WTC11 (cell line): ENCODE measurements around the gene CTSA. TPM values are rescaled to one million over a fixed set of nuclear protein-coding genes. Genes with fewer than 3 reads are reported as not detected.

Experiments used
- ATAC-seq: fragments of 200-7000 bp; cut with Tn5 transposase; 2 replicates; pipeline ENCODE4 v1.10.0; 2021; ENCODE audit warnings: mild to moderate bottlenecking, moderate library complexity
- CTCF ChIA-PET: fragments of 300-600 bp; sonication (Branson Sonifier 250); formaldehyde crosslinking; loops from one replicate; lab custom pipeline; 2021; ENCODE audit warnings: antibody characterized with exemption; lab: Charles Lee
- POLR2A ChIA-PET: fragments of 350-600 bp; sonication (Branson Sonifier 250); formaldehyde crosslinking; loops from one replicate; lab custom pipeline; 2021; ENCODE audit warnings: antibody characterized with exemption; lab: Charles Lee
- DNase-seq: peaks from one replicate; pipeline ENCODE4 v3.0.0; 2021; ENCODE audit warnings: low spot score
- H3K27ac Mint-ChIP-seq: 2 replicates; pipeline ENCODE4 v1.8.0; 2021; ENCODE audit warnings: mixed read lengths
- H3K27me3 Mint-ChIP-seq: 2 replicates; pipeline ENCODE4 v1.8.0; 2021; ENCODE audit warnings: low read depth, mild to moderate bottlenecking, moderate library complexity, mixed read lengths
- H3K36me3 Mint-ChIP-seq: 2 replicates; pipeline ENCODE4 v1.8.0; 2021; ENCODE audit warnings: mixed read lengths
- H3K4me1 Mint-ChIP-seq: 2 replicates; pipeline ENCODE4 v1.8.0; 2022; ENCODE audit warnings: mixed read lengths
- H3K4me3 Mint-ChIP-seq: 2 replicates; pipeline ENCODE4 v1.8.0; 2021; ENCODE audit warnings: mild to moderate bottlenecking, moderate library complexity, mixed read lengths
- H3K9me3 Mint-ChIP-seq: 2 replicates; pipeline ENCODE4 v1.8.0; 2021; ENCODE audit warnings: mixed read lengths
- CBFB ChIP-seq: sonication (generic); formaldehyde crosslinking; IDR thresholded peaks from 2 replicates; pipeline ENCODE4 v1.8.1; 2022; ENCODE audit warnings: mild to moderate bottlenecking, low read depth, missing genetic modification reagents
- CREB1 ChIP-seq: sonication (generic); formaldehyde crosslinking; IDR thresholded peaks from 2 replicates; pipeline ENCODE4 v1.8.0; 2023; ENCODE audit warnings: mild to moderate bottlenecking, missing genetic modification reagents
- FOXJ3 ChIP-seq: sonication (generic); formaldehyde crosslinking; IDR thresholded peaks from 2 replicates; pipeline ENCODE4 v1.9.0; 2021; ENCODE audit warnings: missing genetic modification reagents, mild to moderate bottlenecking, borderline replicate concordance
- FOXP1 ChIP-seq: sonication (generic); formaldehyde crosslinking; IDR thresholded peaks from 2 replicates; pipeline ENCODE4 v1.8.0; 2022; ENCODE audit warnings: missing genetic modification reagents, mild to moderate bottlenecking, moderate library complexity, borderline replicate concordance
- GABPB1 ChIP-seq: sonication (generic); formaldehyde crosslinking; IDR thresholded peaks from 2 replicates; pipeline ENCODE4 v1.8.1; 2023; ENCODE audit warnings: mild to moderate bottlenecking, missing genetic modification reagents
- NFATC4 ChIP-seq: fragments of 250-450 bp; sonication (Bioruptor Pico); IDR thresholded peaks from 2 replicates; pipeline ENCODE4 v1.9.0; 2021; ENCODE audit warnings: mild to moderate bottlenecking
- NR3C1 ChIP-seq: sonication (generic); formaldehyde crosslinking; conservative IDR thresholded peaks from 2 replicates; pipeline ENCODE4 v1.8.1; 2023; ENCODE audit warnings: low read depth, mild to moderate bottlenecking, missing genetic modification reagents
- PRRX2 ChIP-seq: fragments of 250-450 bp; sonication (Bioruptor Pico); IDR thresholded peaks from 2 replicates; pipeline ENCODE4 v1.8.0; 2021; ENCODE audit warnings: mild to moderate bottlenecking
- SMAD3 ChIP-seq: sonication (generic); formaldehyde crosslinking; IDR thresholded peaks from 2 replicates; pipeline ENCODE4 v1.8.0; 2022; ENCODE audit warnings: missing genetic modification reagents, mild to moderate bottlenecking, borderline replicate concordance
- ZBTB21 ChIP-seq: sonication (generic); formaldehyde crosslinking; IDR thresholded peaks from 2 replicates; pipeline ENCODE4 v1.8.1; 2023; ENCODE audit warnings: mild to moderate bottlenecking, missing genetic modification reagents, borderline replicate concordance
- ZNF396 ChIP-seq: fragments of 250-450 bp; sonication (Bioruptor Pico); IDR thresholded peaks from 2 replicates; pipeline ENCODE4 v1.8.0; 2021; ENCODE audit warnings: mild to moderate bottlenecking, moderate library complexity, borderline replicate concordance
- ZNF416 ChIP-seq: fragments of 250-450 bp; sonication (Bioruptor Pico); IDR thresholded peaks from 2 replicates; pipeline ENCODE4 v1.9.0; 2021; ENCODE audit warnings: mild to moderate bottlenecking, inconsistent platforms
- ZNF423 ChIP-seq: fragments of 250-450 bp; sonication (Bioruptor Pico); IDR thresholded peaks from 2 replicates; pipeline ENCODE4 v2.1.2; 2022; ENCODE audit warnings: mild to moderate bottlenecking, moderate library complexity
- total RNA-seq: library from RNA; stranded (reverse); gene quantifications from 3 replicates; pipeline ENCODE4 v1.2.3, GENCODE V29; 2021
- TF ChIP-seq, protein P1 (sequence below): fragments of 250-450 bp; sonication (Bioruptor Pico); IDR thresholded peaks from 2 replicates; pipeline ENCODE4 v2.1.2; 2022; ENCODE audit warnings: mild to moderate bottlenecking, moderate library complexity
- TF ChIP-seq, protein P2 (sequence below): fragments of 250-450 bp; sonication (Bioruptor Pico); conservative IDR thresholded peaks from 2 replicates; pipeline ENCODE4 v1.9.0; 2021; ENCODE audit warnings: mild to moderate bottlenecking
- TF ChIP-seq, protein P3 (sequence below): fragments of 250-450 bp; sonication (Bioruptor Pico); IDR thresholded peaks from 2 replicates; pipeline ENCODE4 v1.9.0; 2021; ENCODE audit warnings: mild to moderate bottlenecking, borderline replicate concordance
- TF ChIP-seq, protein P4 (sequence below): sonication (generic); formaldehyde crosslinking; conservative IDR thresholded peaks from 2 replicates; pipeline ENCODE4 v1.8.1; 2022; ENCODE audit warnings: mild to moderate bottlenecking, missing genetic modification reagents
- TF ChIP-seq, protein P5 (sequence below): sonication (generic); formaldehyde crosslinking; IDR thresholded peaks from 2 replicates; pipeline ENCODE4 v1.8.0; 2022; ENCODE audit warnings: mild to moderate bottlenecking, missing genetic modification reagents
- TF ChIP-seq, protein P6 (sequence below): sonication (generic); formaldehyde crosslinking; IDR thresholded peaks from 2 replicates; pipeline ENCODE4 v1.8.0; 2023; ENCODE audit warnings: missing genetic modification reagents

CTSA gene
- total RNA-seq, 1 experiment from 2014 or later, result 48.3 TPM

DNA sequence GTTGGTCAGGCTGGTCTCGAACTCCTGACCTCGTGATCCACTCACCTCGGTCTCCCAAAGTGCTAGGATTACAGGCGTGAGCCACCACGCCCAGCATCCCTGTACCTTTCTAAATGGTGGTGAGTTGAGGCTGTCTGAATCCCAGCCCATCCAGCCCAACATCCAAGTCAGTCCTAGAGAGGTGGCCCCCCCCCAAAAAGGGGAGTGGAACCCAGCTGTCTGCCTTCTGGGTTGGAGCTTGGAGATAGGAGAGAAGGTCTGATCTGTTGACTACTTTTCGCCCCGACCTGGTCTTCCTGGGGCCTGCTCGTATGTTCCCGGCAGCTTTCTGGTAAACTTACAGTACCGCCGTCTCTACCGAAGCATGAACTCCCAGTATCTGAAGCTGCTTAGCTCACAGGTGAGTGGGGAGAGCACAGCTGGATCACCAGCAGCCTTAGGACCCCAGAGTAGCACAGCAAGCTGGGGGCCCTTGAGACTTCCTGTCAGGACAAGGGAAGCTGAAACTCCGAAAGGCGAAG is 5.6 kb downstream of the CTSA start:
- peaks cover 23% of the 10 kb centered on the region for H3K36me3 Mint-ChIP-seq
- no peaks in the 10 kb centered on the region for H3K27me3 Mint-ChIP-seq
- no peak for TF ChIP-seq NFATC4 (CRISPR knock-in tag)
- TF ChIP-seq, protein P1, sequence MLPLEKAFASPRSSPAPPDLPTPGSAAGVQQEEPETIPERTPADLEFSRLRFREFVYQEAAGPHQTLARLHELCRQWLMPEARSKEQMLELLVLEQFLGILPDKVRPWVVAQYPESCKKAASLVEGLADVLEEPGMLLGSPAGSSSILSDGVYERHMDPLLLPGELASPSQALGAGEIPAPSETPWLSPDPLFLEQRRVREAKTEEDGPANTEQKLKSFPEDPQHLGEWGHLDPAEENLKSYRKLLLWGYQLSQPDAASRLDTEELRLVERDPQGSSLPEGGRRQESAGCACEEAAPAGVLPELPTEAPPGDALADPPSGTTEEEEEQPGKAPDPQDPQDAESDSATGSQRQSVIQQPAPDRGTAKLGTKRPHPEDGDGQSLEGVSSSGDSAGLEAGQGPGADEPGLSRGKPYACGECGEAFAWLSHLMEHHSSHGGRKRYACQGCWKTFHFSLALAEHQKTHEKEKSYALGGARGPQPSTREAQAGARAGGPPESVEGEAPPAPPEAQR, result no peak
- TF ChIP-seq FOXP1 (CRISPR knock-in tag), result no peak
- TF ChIP-seq, protein P2, sequence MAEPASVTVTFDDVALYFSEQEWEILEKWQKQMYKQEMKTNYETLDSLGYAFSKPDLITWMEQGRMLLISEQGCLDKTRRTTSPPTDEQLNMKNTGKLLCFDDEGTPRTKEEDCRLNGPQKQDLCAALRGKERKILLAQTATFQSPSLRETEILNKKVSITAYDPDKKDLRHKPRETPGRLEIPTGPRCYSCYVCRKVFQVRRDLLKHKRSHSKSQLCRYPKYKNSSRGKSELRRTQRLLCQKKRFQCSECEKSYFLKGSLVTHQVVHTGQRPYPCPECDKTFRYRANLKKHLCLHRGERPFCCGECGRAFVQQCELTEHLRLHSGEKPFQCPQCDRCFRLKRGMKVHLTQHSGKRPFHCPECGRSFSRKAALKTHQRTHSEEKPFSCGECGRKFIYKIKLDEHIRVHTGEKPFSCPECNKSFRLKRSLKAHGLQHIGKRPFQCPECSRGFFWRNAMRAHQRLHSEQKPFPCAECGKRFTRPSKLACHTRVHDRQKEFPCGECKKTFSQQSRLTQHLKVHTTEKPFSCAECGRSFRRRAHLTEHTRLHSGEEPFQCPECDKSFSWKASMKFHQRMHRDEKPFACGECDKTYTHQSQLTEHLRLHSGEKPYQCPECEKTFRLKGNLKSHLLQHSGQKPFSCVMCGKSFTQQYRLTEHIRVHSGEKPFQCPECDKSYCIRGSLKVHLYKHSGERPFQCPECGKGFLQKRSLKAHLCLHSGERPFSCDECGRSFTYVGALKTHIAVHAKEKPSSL (CRISPR knock-in tag), result no peak
- TF ChIP-seq ZNF423 (CRISPR knock-in tag), result no peak
- TF ChIP-seq, protein P3, sequence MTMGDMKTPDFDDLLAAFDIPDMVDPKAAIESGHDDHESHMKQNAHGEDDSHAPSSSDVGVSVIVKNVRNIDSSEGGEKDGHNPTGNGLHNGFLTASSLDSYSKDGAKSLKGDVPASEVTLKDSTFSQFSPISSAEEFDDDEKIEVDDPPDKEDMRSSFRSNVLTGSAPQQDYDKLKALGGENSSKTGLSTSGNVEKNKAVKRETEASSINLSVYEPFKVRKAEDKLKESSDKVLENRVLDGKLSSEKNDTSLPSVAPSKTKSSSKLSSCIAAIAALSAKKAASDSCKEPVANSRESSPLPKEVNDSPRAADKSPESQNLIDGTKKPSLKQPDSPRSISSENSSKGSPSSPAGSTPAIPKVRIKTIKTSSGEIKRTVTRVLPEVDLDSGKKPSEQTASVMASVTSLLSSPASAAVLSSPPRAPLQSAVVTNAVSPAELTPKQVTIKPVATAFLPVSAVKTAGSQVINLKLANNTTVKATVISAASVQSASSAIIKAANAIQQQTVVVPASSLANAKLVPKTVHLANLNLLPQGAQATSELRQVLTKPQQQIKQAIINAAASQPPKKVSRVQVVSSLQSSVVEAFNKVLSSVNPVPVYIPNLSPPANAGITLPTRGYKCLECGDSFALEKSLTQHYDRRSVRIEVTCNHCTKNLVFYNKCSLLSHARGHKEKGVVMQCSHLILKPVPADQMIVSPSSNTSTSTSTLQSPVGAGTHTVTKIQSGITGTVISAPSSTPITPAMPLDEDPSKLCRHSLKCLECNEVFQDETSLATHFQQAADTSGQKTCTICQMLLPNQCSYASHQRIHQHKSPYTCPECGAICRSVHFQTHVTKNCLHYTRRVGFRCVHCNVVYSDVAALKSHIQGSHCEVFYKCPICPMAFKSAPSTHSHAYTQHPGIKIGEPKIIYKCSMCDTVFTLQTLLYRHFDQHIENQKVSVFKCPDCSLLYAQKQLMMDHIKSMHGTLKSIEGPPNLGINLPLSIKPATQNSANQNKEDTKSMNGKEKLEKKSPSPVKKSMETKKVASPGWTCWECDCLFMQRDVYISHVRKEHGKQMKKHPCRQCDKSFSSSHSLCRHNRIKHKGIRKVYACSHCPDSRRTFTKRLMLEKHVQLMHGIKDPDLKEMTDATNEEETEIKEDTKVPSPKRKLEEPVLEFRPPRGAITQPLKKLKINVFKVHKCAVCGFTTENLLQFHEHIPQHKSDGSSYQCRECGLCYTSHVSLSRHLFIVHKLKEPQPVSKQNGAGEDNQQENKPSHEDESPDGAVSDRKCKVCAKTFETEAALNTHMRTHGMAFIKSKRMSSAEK (CRISPR knock-in tag), result no peak
- TF ChIP-seq, protein P4, sequence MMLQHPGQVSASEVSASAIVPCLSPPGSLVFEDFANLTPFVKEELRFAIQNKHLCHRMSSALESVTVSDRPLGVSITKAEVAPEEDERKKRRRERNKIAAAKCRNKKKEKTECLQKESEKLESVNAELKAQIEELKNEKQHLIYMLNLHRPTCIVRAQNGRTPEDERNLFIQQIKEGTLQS (CRISPR knock-in tag), result no peak
- TF ChIP-seq ZBTB21 (CRISPR knock-in tag), result no peak
- TF ChIP-seq NR3C1 (CRISPR knock-in tag), result no peak
- TF ChIP-seq, protein P5, sequence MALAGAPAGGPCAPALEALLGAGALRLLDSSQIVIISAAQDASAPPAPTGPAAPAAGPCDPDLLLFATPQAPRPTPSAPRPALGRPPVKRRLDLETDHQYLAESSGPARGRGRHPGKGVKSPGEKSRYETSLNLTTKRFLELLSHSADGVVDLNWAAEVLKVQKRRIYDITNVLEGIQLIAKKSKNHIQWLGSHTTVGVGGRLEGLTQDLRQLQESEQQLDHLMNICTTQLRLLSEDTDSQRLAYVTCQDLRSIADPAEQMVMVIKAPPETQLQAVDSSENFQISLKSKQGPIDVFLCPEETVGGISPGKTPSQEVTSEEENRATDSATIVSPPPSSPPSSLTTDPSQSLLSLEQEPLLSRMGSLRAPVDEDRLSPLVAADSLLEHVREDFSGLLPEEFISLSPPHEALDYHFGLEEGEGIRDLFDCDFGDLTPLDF (CRISPR knock-in tag), result no peak
- TF ChIP-seq, protein P6, sequence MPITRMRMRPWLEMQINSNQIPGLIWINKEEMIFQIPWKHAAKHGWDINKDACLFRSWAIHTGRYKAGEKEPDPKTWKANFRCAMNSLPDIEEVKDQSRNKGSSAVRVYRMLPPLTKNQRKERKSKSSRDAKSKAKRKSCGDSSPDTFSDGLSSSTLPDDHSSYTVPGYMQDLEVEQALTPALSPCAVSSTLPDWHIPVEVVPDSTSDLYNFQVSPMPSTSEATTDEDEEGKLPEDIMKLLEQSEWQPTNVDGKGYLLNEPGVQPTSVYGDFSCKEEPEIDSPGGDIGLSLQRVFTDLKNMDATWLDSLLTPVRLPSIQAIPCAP, result no peak
- no peak for TF ChIP-seq ZNF416 (CRISPR knock-in tag)
- TF ChIP-seq PRRX2, result no peak
- TF ChIP-seq FOXJ3 (CRISPR knock-in tag), result no peak
- TF ChIP-seq SMAD3, result no peak
- no peak for TF ChIP-seq ZNF396
- TF ChIP-seq GABPB1 (CRISPR knock-in tag), result no peak
- TF ChIP-seq CREB1 (CRISPR knock-in tag), result no peak
- no peak for TF ChIP-seq CBFB (CRISPR knock-in tag)
- no peak overlapping the region for H3K27ac Mint-ChIP-seq
- ATAC-seq (no peak), DNase-seq (no peak)
- ChIA-PET CTCF (no interaction called here), POLR2A (no interaction called here)
- H3K4me3 Mint-ChIP-seq, result no peak overlapping the region
- no peaks in the 10 kb centered on the region for H3K9me3 Mint-ChIP-seq
- H3K4me1 Mint-ChIP-seq, result peaks cover 6% of the 10 kb centered on the region
